Activated T-cell treated with anti-CD3 and anti-CD28 coated beads, Interleukin-2, amount 50 U/mL, for 4 hours (primary cell): ENCODE data around the gene JPH2. TPM values are rescaled to one million over a fixed set of nuclear protein-coding genes. Genes with fewer than 3 reads are reported as not detected.

ENCODE experiments used
- ATAC-seq, 2 donors: fragments of 200-7000 bp; cut with Tn5 transposase; one replicate each; pipeline ENCODE4 v1.10.0; 2021
- DNase-seq: peaks from one replicate; pipeline ENCODE4 v3.0.0-alpha.2; 2020
- H3K27me3 Mint-ChIP-seq: one replicate; pipeline ENCODE4 v1.8.0; 2021; ENCODE audit warnings: low read depth, mixed read lengths
- H3K36me3 Mint-ChIP-seq: one replicate; pipeline ENCODE4 v1.8.0; 2022; ENCODE audit warnings: mixed read lengths; ENCODE audit not compliant: insufficient read depth
- H3K4me1 Mint-ChIP-seq: one replicate; pipeline ENCODE4 v1.8.0; 2021; ENCODE audit warnings: low read depth, mixed read lengths
- H3K4me3 Mint-ChIP-seq: one replicate; pipeline ENCODE4 v1.8.0; 2021; ENCODE audit warnings: mild to moderate bottlenecking, moderate library complexity, mixed read lengths
- H3K9me3 Mint-ChIP-seq: one replicate; pipeline ENCODE4 v1.8.0; 2021; ENCODE audit warnings: mixed read lengths
- total RNA-seq, 3 donors: library from RNA; stranded (reverse); gene quantifications; one replicate each; pipeline ENCODE4 v1.2.1, GENCODE V29; 2021

Gene JPH2
- total RNA-seq, 3 donors from 2014 or later, result not detected

DNA sequence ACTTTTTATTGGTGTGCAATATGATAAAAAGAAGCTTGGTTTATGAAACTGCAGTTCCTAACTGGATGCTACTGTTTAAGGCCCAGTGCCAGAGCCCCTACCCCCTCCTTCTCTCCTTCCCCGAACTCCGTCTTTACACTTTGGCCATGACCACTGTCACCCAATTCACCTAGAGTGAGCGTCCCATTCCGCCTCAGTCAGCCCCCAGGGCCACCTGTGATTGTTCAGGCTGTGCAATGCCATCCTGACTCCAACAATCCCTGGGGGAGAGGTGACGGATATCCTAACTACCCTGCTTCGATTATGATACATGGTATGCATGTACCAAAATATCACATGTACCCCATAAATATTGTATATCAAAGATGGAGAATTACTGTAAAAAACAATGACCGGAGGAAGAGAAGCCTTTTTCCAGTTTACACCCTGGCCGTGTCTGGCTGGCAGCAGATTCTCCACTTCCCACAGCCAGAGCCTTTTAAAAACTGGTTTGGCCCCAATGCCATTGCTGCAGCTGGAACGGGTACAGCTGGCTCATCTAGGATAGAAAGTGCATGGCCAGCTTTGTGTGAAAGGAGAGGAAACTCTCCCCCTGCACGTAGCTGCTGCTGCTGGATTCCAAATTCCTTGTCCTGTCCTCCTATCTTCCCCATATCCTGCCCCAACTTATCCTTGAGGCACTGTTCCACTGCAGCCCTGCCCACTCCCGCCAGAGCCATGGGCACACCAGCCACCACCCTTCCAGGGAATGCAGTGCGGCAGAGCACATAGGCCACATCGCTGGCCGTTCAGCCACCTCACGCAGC is 99.7 kb downstream of the JPH2 start:
- DNase-seq (no peak), ATAC-seq (no peak)
- no peaks in the 10 kb centered on the region for H3K9me3 Mint-ChIP-seq
- H3K4me1 Mint-ChIP-seq, result no peaks in the 10 kb centered on the region
- H3K36me3 Mint-ChIP-seq, result no peaks in the 10 kb centered on the region
- no peaks in the 10 kb centered on the region for H3K27me3 Mint-ChIP-seq
- H3K4me3 Mint-ChIP-seq, result no peak overlapping the region

- Mint-ChIP-seq H3K27me3 (no peaks in the 10 kb centered on the region), H3K4me3 (no peak overlapping the region), H3K36me3 (no peaks in the 10 kb centered on the region), H3K4me1 (peaks cover 1% of the 10 kb centered on the region), H3K9me3 (no peaks in the 10 kb centered on the region)
- no peak for DNase-seq
- no peak for ATAC-seq
Measured at GRCh38 chr20:44085616-44086434, 101.2 kb downstream of the JPH2 start.

GRCh38 chr20:44084891-44085290 is 102.1 kb downstream of the JPH2 start:
- Mint-ChIP-seq H3K36me3 (no peaks in the 10 kb centered on the region), H3K9me3 (no peaks in the 10 kb centered on the region), H3K4me3 (no peak overlapping the region), H3K27me3 (no peaks in the 10 kb centered on the region), H3K4me1 (peaks cover 6% of the 10 kb centered on the region)
- DNase-seq (no peak), ATAC-seq (no peak)

GRCh38 chr20:44084439-44084838 is 102.5 kb downstream of the JPH2 start:
- peaks cover 6% of the 10 kb centered on the region for H3K4me1 Mint-ChIP-seq
- DNase-seq, result no peak
- no peak overlapping the region for H3K4me3 Mint-ChIP-seq
- no peaks in the 10 kb centered on the region for H3K36me3 Mint-ChIP-seq
- ATAC-seq, result no peak
- H3K27me3 Mint-ChIP-seq, result no peaks in the 10 kb centered on the region
- H3K9me3 Mint-ChIP-seq, result no peaks in the 10 kb centered on the region

- no peak for DNase-seq
- no peaks in the 10 kb centered on the region for H3K36me3 Mint-ChIP-seq
- no peak for ATAC-seq
- no peaks in the 10 kb centered on the region for H3K27me3 Mint-ChIP-seq
- H3K4me3 Mint-ChIP-seq, result no peak overlapping the region
- peaks cover 9% of the 10 kb centered on the region for H3K4me1 Mint-ChIP-seq
- H3K9me3 Mint-ChIP-seq, result no peaks in the 10 kb centered on the region
Measured at GRCh38 chr20:44083220-44083933, 103.6 kb downstream of the JPH2 start.

- ATAC-seq (no peak), DNase-seq (no peak)
- H3K27me3 Mint-ChIP-seq, result no peaks in the 10 kb centered on the region
- H3K4me1 Mint-ChIP-seq, result peaks cover 10% of the 10 kb centered on the region
- no peaks in the 10 kb centered on the region for H3K36me3 Mint-ChIP-seq
- H3K9me3 Mint-ChIP-seq, result no peaks in the 10 kb centered on the region
- no peak overlapping the region for H3K4me3 Mint-ChIP-seq
Measured at GRCh38 chr20:44081888-44082287, 105.1 kb downstream of the JPH2 start.

GRCh38 chr20:44081476-44081875 is 105.5 kb downstream of the JPH2 start:
- H3K4me3 Mint-ChIP-seq, result no peak overlapping the region
- no peaks in the 10 kb centered on the region for H3K36me3 Mint-ChIP-seq
- ATAC-seq, result no peak
- no peaks in the 10 kb centered on the region for H3K27me3 Mint-ChIP-seq
- no peak for DNase-seq
- H3K9me3 Mint-ChIP-seq, result no peaks in the 10 kb centered on the region
- H3K4me1 Mint-ChIP-seq, result peaks cover 10% of the 10 kb centered on the region

GRCh38 chr20:44080646-44081267 is 106.2 kb downstream of the JPH2 start:
- DNase-seq, result peak; percentile 76
- Mint-ChIP-seq H3K27me3 (no peaks in the 10 kb centered on the region), H3K36me3 (no peaks in the 10 kb centered on the region), H3K4me3 (no peak overlapping the region), H3K9me3 (no peaks in the 10 kb centered on the region), H3K4me1 (peaks cover 10% of the 10 kb centered on the region)
- ATAC-seq, result peak; percentile 92 to 95

GRCh38 chr20:44080064-44080463 is 106.9 kb downstream of the JPH2 start:
- DNase-seq, result no peak
- no peak for ATAC-seq
- H3K9me3 Mint-ChIP-seq, result no peaks in the 10 kb centered on the region
- H3K4me3 Mint-ChIP-seq, result no peak overlapping the region
- H3K27me3 Mint-ChIP-seq, result no peaks in the 10 kb centered on the region
- peaks cover 14% of the 10 kb centered on the region for H3K4me1 Mint-ChIP-seq
- H3K36me3 Mint-ChIP-seq, result no peaks in the 10 kb centered on the region

GRCh38 chr20:44079291-44079690 is 107.7 kb downstream of the JPH2 start:
- Mint-ChIP-seq H3K27me3 (no peaks in the 10 kb centered on the region), H3K4me3 (no peak overlapping the region), H3K36me3 (no peaks in the 10 kb centered on the region), H3K9me3 (no peaks in the 10 kb centered on the region), H3K4me1 (peaks cover 21% of the 10 kb centered on the region)
- DNase-seq (no peak), ATAC-seq (no peak)

- peaks cover 49% of the 10 kb centered on the region for H3K4me1 Mint-ChIP-seq
- no peaks in the 10 kb centered on the region for H3K9me3 Mint-ChIP-seq
- H3K27me3 Mint-ChIP-seq, result peaks cover 4% of the 10 kb centered on the region
- no peak overlapping the region for H3K4me3 Mint-ChIP-seq
- DNase-seq, result no peak
- H3K36me3 Mint-ChIP-seq, result no peaks in the 10 kb centered on the region
- ATAC-seq, result no peak
Measured at GRCh38 chr20:44075950-44076232, 111.1 kb downstream of the JPH2 start.

- peaks cover 50% of the 10 kb centered on the region for H3K4me1 Mint-ChIP-seq
- no peaks in the 10 kb centered on the region for H3K9me3 Mint-ChIP-seq
- ATAC-seq (no peak), DNase-seq (no peak)
- no peak overlapping the region for H3K4me3 Mint-ChIP-seq
- no peaks in the 10 kb centered on the region for H3K36me3 Mint-ChIP-seq
- peaks cover 4% of the 10 kb centered on the region for H3K27me3 Mint-ChIP-seq
Measured at GRCh38 chr20:44075191-44075949, 111.6 kb downstream of the JPH2 start.

DNA sequence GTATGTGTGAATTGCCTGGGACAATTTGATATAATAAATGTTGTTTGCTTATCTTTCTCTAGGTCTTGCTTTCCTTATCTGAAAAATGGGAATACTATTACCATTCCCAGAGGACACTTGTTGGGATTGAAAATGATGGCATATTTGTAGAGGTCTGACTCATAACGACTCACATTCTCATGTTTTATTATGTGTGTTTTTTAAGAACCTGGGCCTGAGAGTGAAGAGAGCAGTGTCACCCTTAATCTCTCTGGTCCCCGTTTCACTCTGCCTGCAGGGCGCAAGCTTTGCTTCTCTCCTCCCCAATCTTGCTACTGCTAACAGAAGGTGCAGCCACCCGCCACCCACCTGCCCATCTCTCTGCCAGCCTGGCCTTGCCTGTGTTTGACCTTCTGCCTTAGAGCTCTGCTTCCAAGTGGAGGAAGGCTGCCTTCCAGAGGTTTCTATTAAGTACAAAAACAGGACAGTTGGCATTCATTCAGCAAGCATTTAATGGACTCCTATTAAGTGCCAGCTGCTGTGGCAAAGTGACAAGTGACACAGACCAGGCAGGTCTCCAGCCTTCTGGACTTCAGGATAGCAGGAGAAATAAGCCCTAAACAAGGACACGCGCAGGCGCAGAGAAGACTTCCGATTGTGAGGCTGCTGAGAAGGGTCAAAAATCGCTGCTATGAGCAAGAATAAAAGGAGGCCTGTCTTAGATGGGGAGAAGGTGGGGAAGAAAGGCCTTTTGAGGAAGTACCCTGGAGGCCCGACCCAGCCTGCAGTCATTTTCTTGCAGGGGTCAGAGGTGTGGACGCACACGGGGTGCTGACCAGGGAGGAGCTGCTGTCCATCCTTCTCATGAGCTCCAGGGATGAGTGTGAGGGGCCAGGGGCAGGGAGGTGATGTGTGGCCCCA is 112.5 kb downstream of the JPH2 start:
- DNase-seq, result no peak

More for the DNA sequence above, 112.5 kb downstream of the JPH2 start:
- H3K9me3 Mint-ChIP-seq, result no peaks in the 10 kb centered on the region
- ATAC-seq, result peak in 1 of 2 donors; percentile 46
- no peak overlapping the region for H3K4me3 Mint-ChIP-seq
- H3K36me3 Mint-ChIP-seq, result no peaks in the 10 kb centered on the region
- H3K4me1 Mint-ChIP-seq, result peaks cover 57% of the 10 kb centered on the region
- peaks cover 4% of the 10 kb centered on the region for H3K27me3 Mint-ChIP-seq
